BLaER1 treated with 17β-estradiol and CSF1 and Interleukin-3, amounts not matched to agents 10 nM and 100 nM (cell line): ENCODE results near the gene ETV6.

Experiments used
- H3K27ac ChIP-seq, 11 experiments: shearing (Covaris generic); formaldehyde crosslinking; 2 replicates each; pipeline ENCODE4 v1.8.1; 2022
- H3K27me3 ChIP-seq, 11 experiments: shearing (Covaris generic); formaldehyde crosslinking; 2 replicates each; pipeline ENCODE4 v1.8.1; 2022
- H3K36me3 ChIP-seq, 11 experiments: shearing (Covaris generic); formaldehyde crosslinking; 2 replicates each; pipeline ENCODE4 v1.8.1; 2022
- H3K4me1 ChIP-seq, 10 experiments: shearing (Covaris generic); formaldehyde crosslinking; 2 replicates each; pipeline ENCODE4 v1.8.1; 2022
- H3K4me2 ChIP-seq, 11 experiments: shearing (Covaris generic); formaldehyde crosslinking; 2 replicates each; pipeline ENCODE4 v1.8.1; 2022
- H3K4me3 ChIP-seq, 10 experiments: shearing (Covaris generic); formaldehyde crosslinking; 2 replicates each; pipeline ENCODE4 v1.8.1; 2022
- H3K9ac ChIP-seq, 11 experiments: shearing (Covaris generic); formaldehyde crosslinking; 2 replicates each; pipeline ENCODE4 v1.8.1; 2022
- H3K9me3 ChIP-seq, 11 experiments: shearing (Covaris generic); formaldehyde crosslinking; replicated peaks in 1 of 11; 2 replicates each; pipeline ENCODE4 v1.8.1; 2022
- H4K20me1 ChIP-seq, 11 experiments: shearing (Covaris generic); formaldehyde crosslinking; 2 replicates each; pipeline ENCODE4 v1.8.1; 2022
- Cebpa-rat ChIP-seq, 11 experiments: shearing (Covaris generic); IDR thresholded peaks; 2 replicates each; pipeline ENCODE4 v1.8.1; 2022

Gene ETV6

GRCh38 chr12:11635341-11635740 lies 14.1 kb upstream of the ETV6 start:
- no peak for TF ChIP-seq Cebpa-rat (IDR thresholded peaks at IDR 0.05)
- H4K20me1 ChIP-seq: no peaks in the 10 kb centered on the region
- no peak overlapping the region for H3K9ac ChIP-seq
- no peak overlapping the region for H3K27ac ChIP-seq
- no peak overlapping the region for H3K4me3 ChIP-seq
- H3K9me3 ChIP-seq: peaks cover 31 to 58% (median 47%) of the 10 kb centered on the region in 11 experiments
- H3K4me1 ChIP-seq: peaks cover 0 to 2% (median under 1%) of the 10 kb centered on the region in 10 experiments; a peak in 9 of 20 replicates
- H3K27me3 ChIP-seq: no peaks in the 10 kb centered on the region
- no peaks in the 10 kb centered on the region; a peak in 1 of 22 replicates for H3K36me3 ChIP-seq
- no peak overlapping the region for H3K4me2 ChIP-seq

GRCh38 chr12:11638315-11638916 lies 11.1 kb upstream of the ETV6 start:
- H3K36me3 ChIP-seq: no peaks in the 10 kb centered on the region; a peak in 1 of 22 replicates
- no peak overlapping the region for H3K27ac ChIP-seq
- no peak overlapping the region for H3K4me2 ChIP-seq
- no peaks in the 10 kb centered on the region for H3K27me3 ChIP-seq
- H4K20me1 ChIP-seq: no peaks in the 10 kb centered on the region
- no peak for TF ChIP-seq Cebpa-rat (IDR thresholded peaks at IDR 0.05)
- H3K9ac ChIP-seq: no peak overlapping the region
- H3K4me1 ChIP-seq: no peaks in the 10 kb centered on the region
- H3K4me3 ChIP-seq: no peak overlapping the region
- H3K9me3 ChIP-seq: peaks cover 31 to 58% (median 47%) of the 10 kb centered on the region in 11 experiments

GRCh38 chr12:11639454-11639853 lies 10.0 kb upstream of the ETV6 start:
- no peak for TF ChIP-seq Cebpa-rat (IDR thresholded peaks at IDR 0.05)
- Histone ChIP-seq H3K9ac (no peak overlapping the region), H3K27ac (no peak overlapping the region), H3K9me3 (peaks cover 26 to 58% (median 46%) of the 10 kb centered on the region in 11 experiments), H3K27me3 (no peaks in the 10 kb centered on the region), H3K36me3 (no peaks in the 10 kb centered on the region; a peak in 1 of 22 replicates), H3K4me3 (no peak overlapping the region), H3K4me2 (no peak overlapping the region), H3K4me1 (no peaks in the 10 kb centered on the region), H4K20me1 (no peaks in the 10 kb centered on the region)

GRCh38 chr12:11641522-11641921 lies 8.0 kb upstream of the ETV6 start:
- Histone ChIP-seq H3K4me1 (peaks cover 0 to 4% (median 0%) of the 10 kb centered on the region in 10 experiments; a peak in 5 of 20 replicates), H3K4me2 (no peak overlapping the region), H3K9ac (no peak overlapping the region), H3K27me3 (no peaks in the 10 kb centered on the region), H3K36me3 (no peaks in the 10 kb centered on the region), H4K20me1 (no peaks in the 10 kb centered on the region), H3K9me3 (peaks cover 12 to 47% (median 31%) of the 10 kb centered on the region in 11 experiments), H3K27ac (no peak overlapping the region), H3K4me3 (no peak overlapping the region)
- no peak for TF ChIP-seq Cebpa-rat (IDR thresholded peaks at IDR 0.05)

- no peak overlapping the region for H3K4me3 ChIP-seq
- H3K4me2 ChIP-seq: no peak overlapping the region
- H3K27me3 ChIP-seq: no peaks in the 10 kb centered on the region
- peaks cover 0 to 34% (median 19%) of the 10 kb centered on the region in 11 experiments; a peak in 20 of 22 replicates for H3K9me3 ChIP-seq
- H3K9ac ChIP-seq: no peak overlapping the region
- peaks cover under 1 to 16% (median 7%) of the 10 kb centered on the region in 10 experiments; a peak in 15 of 20 replicates for H3K4me1 ChIP-seq
- no peak overlapping the region for H3K27ac ChIP-seq
- no peaks in the 10 kb centered on the region for H3K36me3 ChIP-seq
- no peak for TF ChIP-seq Cebpa-rat (IDR thresholded peaks at IDR 0.05)
- H4K20me1 ChIP-seq: no peaks in the 10 kb centered on the region
These were observed 6.7 kb upstream of the ETV6 start for GRCh38 chr12:11642785-11643184.

GRCh38 chr12:11645391-11645790 lies 4.1 kb upstream of the ETV6 start:
- TF ChIP-seq Cebpa-rat (IDR thresholded peaks at IDR 0.05): no peak
- Histone ChIP-seq H3K27ac (no peak overlapping the region), H3K36me3 (no peaks in the 10 kb centered on the region), H3K27me3 (no peaks in the 10 kb centered on the region), H4K20me1 (no peaks in the 10 kb centered on the region), H3K9me3 (peaks cover 0 to 8% (median 0%) of the 10 kb centered on the region in 11 experiments; a peak in 2 of 22 replicates), H3K9ac (no peak overlapping the region), H3K4me2 (no peak overlapping the region), H3K4me1 (peaks cover 9 to 24% (median 15%) of the 10 kb centered on the region in 10 experiments; a peak in 19 of 20 replicates), H3K4me3 (no peak overlapping the region)

GRCh38 chr12:11648514-11649412 lies 711 bp upstream of the ETV6 start:
- Histone ChIP-seq H3K4me2 (peak overlapping the region; percentile 58 to 95 (median 80)), H3K9me3 (peaks cover 0 to 8% (median 0%) of the 10 kb centered on the region in 11 experiments; a peak in 1 of 22 replicates), H3K4me1 (peaks cover 23 to 35% (median 26%) of the 10 kb centered on the region in 10 experiments), H3K27ac (peak overlapping the region; percentile 99 to 100 (median 100)), H3K9ac (peak overlapping the region; percentile 97 to 100 (median 99)), H3K36me3 (no peaks in the 10 kb centered on the region), H3K4me3 (peak overlapping the region; percentile 72 to 87 (median 78)), H4K20me1 (peaks cover 0 to 12% (median 4%) of the 10 kb centered on the region in 11 experiments; a peak in 8 of 22 replicates), H3K27me3 (no peaks in the 10 kb centered on the region)
- peak; percentile 38 to 92 (median 86); a peak in 17 of 22 replicates for TF ChIP-seq Cebpa-rat (IDR thresholded peaks at IDR 0.05)

- H3K27ac ChIP-seq: peak overlapping the region; percentile 89 to 100 (median 100)
- peak in 2 of 11 experiments; percentile 21 to 37; a peak in 2 of 22 replicates for TF ChIP-seq Cebpa-rat (IDR thresholded peaks at IDR 0.05)
These were observed 1.1 kb downstream of the ETV6 start for GRCh38 chr12:11650286-11651281.

More at GRCh38 chr12:11650286-11651281, 1.1 kb downstream of the ETV6 start:
- peak overlapping the region; percentile 83 to 97 (median 92) for H3K4me2 ChIP-seq
- H4K20me1 ChIP-seq: peaks cover 3 to 30% (median 22%) of the 10 kb centered on the region in 11 experiments; a peak in 12 of 22 replicates
- H3K36me3 ChIP-seq: peaks cover 0 to 11% (median 0%) of the 10 kb centered on the region in 11 experiments; a peak in 10 of 22 replicates
- peaks cover 41 to 53% (median 44%) of the 10 kb centered on the region in 10 experiments for H3K4me1 ChIP-seq
- H3K9me3 ChIP-seq: no peaks in the 10 kb centered on the region
- no peaks in the 10 kb centered on the region for H3K27me3 ChIP-seq
- H3K9ac ChIP-seq: peak overlapping the region; percentile 97 to 100 (median 99)
- peak overlapping the region; percentile 72 to 87 (median 78) for H3K4me3 ChIP-seq
